ENCODE data around the gene SPRYD3.
A peak's percentile ranks its signal among the peaks of the same experiment; 100 is the strongest.
"Not testable (repeated sequence)": the region's sequence is repeated elsewhere in the genome, so short reads cannot be mapped to it uniquely, and the experiment has no call there.

Gene SPRYD3

GRCh38 chr12:53049571-53050318 is 29.4 kb downstream of the SPRYD3 start, which contains the start of gene TNS2:
Gene TNS2 (plus strand): TSS chr12:53050065. CDS start chr12:53050186, 121 bp downstream.
- DNase-seq = peak in 2 of 3 experiments; percentile 48 to 66

- DNase-seq = no peak
Observed at GRCh38 chr12:53048780-53049401, 30.3 kb downstream of the SPRYD3 start.

DNA sequence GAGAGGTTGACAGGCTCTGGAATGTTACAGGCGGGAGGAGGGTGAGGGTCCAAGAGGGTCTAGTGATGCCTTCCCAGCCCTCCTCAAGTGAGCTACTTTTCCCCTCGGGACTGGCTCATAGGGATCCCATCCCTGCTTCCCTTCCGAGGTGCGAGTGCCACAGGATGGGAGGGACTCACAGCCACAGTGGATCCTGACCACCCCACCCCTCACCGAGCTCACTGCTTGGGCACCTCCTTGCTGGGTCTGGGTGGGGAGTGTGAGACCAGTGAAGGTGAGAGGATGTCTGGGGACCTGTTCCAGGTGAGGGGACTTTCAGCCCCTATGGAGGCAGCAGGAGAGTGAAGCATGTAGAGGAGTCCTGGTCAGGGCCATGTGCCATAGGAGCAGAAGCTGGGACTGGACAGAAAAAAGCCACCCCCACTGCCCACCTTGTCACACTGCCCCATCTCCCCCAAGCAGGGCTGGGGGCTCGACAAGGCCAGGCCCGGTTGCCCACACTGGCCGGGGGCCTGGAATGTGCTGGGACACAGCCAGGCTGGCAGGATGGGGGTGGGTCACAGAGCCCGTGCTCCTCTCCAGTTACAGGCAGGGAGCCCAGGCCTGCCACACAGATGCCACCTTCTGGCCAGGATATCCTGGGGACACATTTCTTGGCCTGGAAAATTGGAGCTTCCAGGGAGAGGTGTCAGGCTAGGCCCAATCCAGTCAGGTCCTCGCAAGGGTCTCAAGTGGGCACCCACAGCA is 31.0 kb downstream of the SPRYD3 start:
- DNase-seq = peak in 2 of 3 experiments; percentile 51 to 57

DNA sequence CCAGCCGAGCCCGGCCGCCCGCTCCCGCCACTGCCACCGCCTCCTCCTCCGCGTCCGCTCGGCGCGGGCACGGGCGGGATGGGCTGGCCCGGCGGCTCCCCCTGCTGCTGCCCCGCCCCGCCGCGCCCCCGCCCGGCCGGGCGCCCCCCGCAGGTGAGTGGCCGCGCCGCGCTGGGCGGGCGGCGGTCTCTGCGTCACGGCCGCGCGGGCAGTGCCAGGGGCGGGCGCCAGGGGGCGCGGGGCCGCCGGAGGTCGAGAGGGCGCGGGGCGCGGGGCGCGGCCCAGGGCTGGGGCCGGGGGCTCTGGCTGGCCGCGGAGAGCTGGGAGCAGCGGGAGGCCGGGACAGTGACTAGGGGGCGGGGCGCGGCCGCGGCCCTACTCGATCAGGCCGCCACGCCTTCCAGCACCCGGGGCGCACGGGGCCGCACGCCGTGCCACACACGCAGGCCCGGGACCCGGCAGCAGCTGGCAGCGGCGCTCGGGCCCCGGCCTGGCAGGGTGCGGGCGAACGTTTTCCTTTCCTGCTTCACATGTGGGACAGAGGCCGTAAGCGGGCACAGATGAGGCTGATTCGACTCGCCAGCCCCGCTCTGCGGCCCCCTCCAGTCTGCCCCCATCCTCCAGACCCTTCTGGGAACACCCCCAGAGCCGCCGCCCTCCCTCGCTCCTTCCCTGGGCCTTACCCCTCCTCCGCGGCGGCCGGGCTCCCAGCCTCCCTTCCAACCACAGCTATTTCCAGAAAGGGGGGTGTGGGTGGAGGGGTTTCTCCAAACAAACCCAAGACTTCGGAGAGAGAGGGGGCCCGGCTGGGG is 31.8 kb downstream of the SPRYD3 start:
- DNase-seq = peak; percentile 62 to 90 (median 88)

- DNase-seq = peak; percentile 62 to 90 (median 88)
Observed at GRCh38 chr12:53046655-53047220, 32.5 kb downstream of the SPRYD3 start.

DNA sequence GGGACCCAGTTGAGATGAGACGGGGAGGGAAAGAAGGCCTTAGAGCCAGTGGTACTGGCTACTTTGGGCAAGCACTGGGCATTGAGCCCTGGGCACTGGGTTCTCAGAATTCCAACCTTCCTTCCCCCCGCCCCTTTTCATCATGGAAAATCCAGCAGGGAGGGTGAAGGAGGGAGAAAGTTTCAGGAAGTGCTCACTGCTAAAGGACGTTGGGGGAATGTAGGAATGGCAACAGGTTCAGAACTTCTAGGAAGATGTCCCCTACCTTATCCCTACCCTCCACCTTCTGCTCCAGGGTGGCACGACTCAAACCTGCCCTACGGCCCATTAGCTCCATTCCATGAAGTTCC is 33.5 kb downstream of the SPRYD3 start:
- DNase-seq = no peak

DNA sequence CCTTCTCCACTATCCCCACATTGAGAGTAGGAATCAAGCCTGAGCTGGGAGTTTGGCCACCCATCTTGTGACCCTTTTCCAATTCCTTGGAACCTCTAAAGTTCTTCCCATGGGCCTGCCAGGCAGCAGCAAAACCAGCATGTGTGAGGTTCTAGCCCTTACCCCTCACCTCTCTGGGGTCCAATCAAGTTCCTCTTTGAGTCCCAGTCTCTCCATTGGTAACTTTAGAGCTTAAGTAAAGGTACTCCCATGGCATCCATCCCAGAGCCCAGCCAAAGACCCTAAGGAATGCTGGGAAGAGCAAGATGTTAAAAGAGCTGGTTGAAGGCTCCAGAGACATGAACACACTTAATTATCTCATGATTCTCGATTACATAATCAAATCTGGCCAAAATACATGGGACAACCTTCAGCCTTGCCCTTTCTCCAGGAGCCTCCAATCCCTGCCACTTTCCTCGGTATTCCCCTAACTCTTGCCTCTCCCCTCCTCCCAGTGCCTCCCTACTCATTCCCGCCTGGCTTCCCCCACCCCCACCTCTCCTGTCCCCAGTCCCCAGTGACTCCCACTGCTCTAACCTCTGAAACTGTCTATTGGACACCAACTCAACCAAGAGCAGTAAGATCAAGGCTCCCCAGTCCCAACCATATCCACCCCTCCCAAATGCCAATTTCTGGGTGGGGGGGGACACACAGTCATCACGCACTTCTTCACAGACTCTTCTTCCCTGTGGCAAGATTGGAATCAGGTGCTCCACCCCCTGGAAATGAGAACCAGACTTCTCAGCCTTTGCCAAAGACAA is 34.1 kb downstream of the SPRYD3 start:
- no peak for DNase-seq

- no peak for DNase-seq
Observed at GRCh38 chr12:53044052-53044581, 35.1 kb downstream of the SPRYD3 start.

GRCh38 chr12:53042607-53043454 is 36.4 kb downstream of the SPRYD3 start:
- DNase-seq = no peak

- no peak for DNase-seq
Observed at GRCh38 chr12:53039851-53040250, 39.3 kb downstream of the SPRYD3 start.

- no peak for DNase-seq
Observed at GRCh38 chr12:53036802-53037201, 42.4 kb downstream of the SPRYD3 start.

- no peak for DNase-seq
Observed at GRCh38 chr12:53034459-53034858, 44.7 kb downstream of the SPRYD3 start.

- not testable (repeated sequence) for DNase-seq
Observed at GRCh38 chr12:53033832-53034231, 45.4 kb downstream of the SPRYD3 start.

GRCh38 chr12:53031616-53032015 is 47.6 kb downstream of the SPRYD3 start:
- DNase-seq = no peak

DNA sequence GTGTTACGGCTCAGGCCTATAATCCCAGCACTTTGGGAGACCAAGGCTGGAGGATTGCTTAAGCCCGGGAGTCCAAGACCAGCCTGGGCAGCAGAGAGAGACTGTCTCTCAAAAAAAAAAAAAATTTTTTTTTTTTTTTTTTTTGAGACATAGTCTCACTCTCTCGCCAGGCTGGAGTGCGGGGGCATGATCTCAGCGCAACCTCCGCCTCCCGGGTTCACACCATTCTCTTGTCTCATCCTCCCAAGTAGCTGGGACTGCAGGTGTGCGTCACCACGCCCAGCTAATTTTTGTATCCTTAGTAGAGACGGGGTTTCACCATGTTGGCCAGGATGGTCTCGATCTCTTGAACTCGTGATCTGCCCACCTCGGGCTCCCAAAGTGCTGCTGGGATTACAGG is 52.2 kb downstream of the SPRYD3 start:
- DNase-seq = not testable (repeated sequence)

DNA sequence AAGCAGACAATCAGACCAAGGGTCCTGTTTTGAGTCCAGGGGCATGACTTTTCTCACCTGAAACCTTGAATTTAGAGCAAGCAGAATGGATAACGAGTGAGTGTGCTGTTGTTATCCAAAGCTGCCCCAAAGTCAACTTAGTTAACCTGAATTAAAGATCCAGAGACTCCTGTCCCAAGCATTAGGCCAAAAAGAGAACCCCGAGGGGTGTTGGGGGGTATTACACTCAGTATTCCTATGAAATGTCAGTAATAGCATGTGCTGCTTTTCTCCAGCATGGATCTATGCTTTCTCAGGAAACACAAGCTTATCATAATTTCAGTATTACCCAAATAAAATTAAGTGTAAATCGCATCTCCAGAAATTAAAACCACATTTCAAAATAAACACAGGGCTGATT is 53.9 kb downstream of the SPRYD3 start:
- no peak for DNase-seq

- DNase-seq = no peak
Observed at GRCh38 chr12:53014709-53015108, 64.5 kb downstream of the SPRYD3 start.

All from NCI-H1417 (cell line).